ENCODE measurements around the gene TIGAR.

GRCh38 chr12:4274396-4275015, 46.5 kb upstream of the TIGAR start:
- TF ChIP-seq CTCF (conservative IDR thresholded peaks at IDR 0.05 in 1 of 2, IDR thresholded peaks at IDR 0.05 in 1 of 2; ENCODE audit: low read depth in 1 of 2, low read length in 2 of 2), result no peak
- peak; percentile 98 for TF ChIP-seq EZH2 (IDR thresholded peaks at IDR 0.05; ENCODE audit: low read length, missing control alignments)

All from fibroblast of lung (primary cell).